ENCODE data around the gene CDC42BPB.

DNA sequence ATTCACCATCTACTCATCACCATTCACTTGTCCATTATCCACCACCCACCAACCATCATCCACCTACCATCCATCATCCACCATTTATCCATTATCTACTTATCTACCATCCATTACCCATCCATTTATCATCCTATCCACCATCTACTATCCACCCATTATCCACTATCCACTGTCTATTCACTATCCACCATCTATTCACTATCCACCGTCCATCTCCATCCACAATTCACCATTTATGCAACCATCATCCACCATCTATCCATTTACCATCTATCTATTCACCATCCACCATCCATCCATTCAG is 136.4 kb downstream of the CDC42BPB start:
- TF ChIP-seq, protein P1, sequence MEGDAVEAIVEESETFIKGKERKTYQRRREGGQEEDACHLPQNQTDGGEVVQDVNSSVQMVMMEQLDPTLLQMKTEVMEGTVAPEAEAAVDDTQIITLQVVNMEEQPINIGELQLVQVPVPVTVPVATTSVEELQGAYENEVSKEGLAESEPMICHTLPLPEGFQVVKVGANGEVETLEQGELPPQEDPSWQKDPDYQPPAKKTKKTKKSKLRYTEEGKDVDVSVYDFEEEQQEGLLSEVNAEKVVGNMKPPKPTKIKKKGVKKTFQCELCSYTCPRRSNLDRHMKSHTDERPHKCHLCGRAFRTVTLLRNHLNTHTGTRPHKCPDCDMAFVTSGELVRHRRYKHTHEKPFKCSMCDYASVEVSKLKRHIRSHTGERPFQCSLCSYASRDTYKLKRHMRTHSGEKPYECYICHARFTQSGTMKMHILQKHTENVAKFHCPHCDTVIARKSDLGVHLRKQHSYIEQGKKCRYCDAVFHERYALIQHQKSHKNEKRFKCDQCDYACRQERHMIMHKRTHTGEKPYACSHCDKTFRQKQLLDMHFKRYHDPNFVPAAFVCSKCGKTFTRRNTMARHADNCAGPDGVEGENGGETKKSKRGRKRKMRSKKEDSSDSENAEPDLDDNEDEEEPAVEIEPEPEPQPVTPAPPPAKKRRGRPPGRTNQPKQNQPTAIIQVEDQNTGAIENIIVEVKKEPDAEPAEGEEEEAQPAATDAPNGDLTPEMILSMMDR (IDR thresholded peaks at IDR 0.05) = no peak
- TF ChIP-seq POLR2AphosphoS5 (IDR thresholded peaks at IDR 0.05; ENCODE audit: low read depth, low read length) = no peak
- no peak for TF ChIP-seq REST (IDR thresholded peaks at IDR 0.05; ENCODE audit: insufficient read depth in 1 of 2, low read depth in 2 of 2, low read length in 1 of 2)

Data from Panc1 (cell line).